ENCODE results near the gene ORC2. TPM values are rescaled to one million over a fixed set of nuclear protein-coding genes. Genes with fewer than 3 reads are reported as not detected.

ORC2 gene
- total RNA-seq, 1 donor from 2014 or later: 63.1 TPM

- intact Hi-C loops (cut with micrococcal nuclease): loop anchor here (10.0 kb wide), 1 partner anchor 494 kb away; no protein-coding TSS in a partner anchor
These were observed 94.4 kb downstream of the ORC2 start for GRCh38 chr2:200869014-200869413.

GRCh38 chr2:200864176-200865034, 99.1 kb downstream of the ORC2 start, which contains the start of gene CLK1:
Gene CLK1, minus strand, starts transcription at chr2:200864658. Its CDS starts 2,796 bp downstream, at chr2:200861862.
- intact Hi-C loops (cut with micrococcal nuclease): loop anchor here (1.0 to 10.0 kb wide), 11 partner anchors 25 to 1403 kb away; partner anchors contain the start of genes HYCC2, MAIP1, NIF3L1 and NOP58
- peak within 1 kb of the TSS; percentile 97 for H3K27ac Mint-ChIP-seq
- DNase-seq (ENCODE audit: low spot score): peak; percentile 92
- H3K27me3 Mint-ChIP-seq (ENCODE audit: insufficient read depth): no peaks in the 10 kb centered on the region
- H3K36me3 Mint-ChIP-seq (ENCODE audit: low read depth): peaks cover 43% of the 10 kb centered on the region
- H3K9me3 Mint-ChIP-seq: no peaks in the 10 kb centered on the region
- H3K4me3 Mint-ChIP-seq: peak within 1 kb of the TSS; percentile 93
- peaks cover 50% of the 10 kb centered on the region for H3K4me1 Mint-ChIP-seq (ENCODE audit: low read depth)

More at GRCh38 chr2:200869014-200869413, 94.4 kb downstream of the ORC2 start:
- H3K9me3 Mint-ChIP-seq: no peaks in the 10 kb centered on the region
- peaks cover 20% of the 10 kb centered on the region for H3K4me1 Mint-ChIP-seq (ENCODE audit: low read depth)
- H3K4me3 Mint-ChIP-seq: peak overlapping the region; percentile 21
- no peaks in the 10 kb centered on the region for H3K27me3 Mint-ChIP-seq (ENCODE audit: insufficient read depth)
- DNase-seq (ENCODE audit: low spot score): no peak
- H3K27ac Mint-ChIP-seq: peak overlapping the region; percentile 34
- peaks cover 23% of the 10 kb centered on the region for H3K36me3 Mint-ChIP-seq (ENCODE audit: low read depth)

GRCh38 chr2:200863782-200864175, 99.7 kb downstream of the ORC2 start:
- intact Hi-C loops (cut with micrococcal nuclease): loop anchor here (1.0 to 10.0 kb wide), 13 partner anchors 26 to 1404 kb away; partner anchors contain the start of genes BZW1, HYCC2, MAIP1 and NIF3L1
- no peaks in the 10 kb centered on the region for H3K27me3 Mint-ChIP-seq (ENCODE audit: insufficient read depth)
- peaks cover 42% of the 10 kb centered on the region for H3K36me3 Mint-ChIP-seq (ENCODE audit: low read depth)
- peak; percentile 24 for DNase-seq (ENCODE audit: low spot score)
- peak overlapping the region; percentile 97 for H3K27ac Mint-ChIP-seq
- H3K4me1 Mint-ChIP-seq (ENCODE audit: low read depth): peaks cover 50% of the 10 kb centered on the region
- no peaks in the 10 kb centered on the region for H3K9me3 Mint-ChIP-seq
- H3K4me3 Mint-ChIP-seq: peak overlapping the region; percentile 93

- no peaks in the 10 kb centered on the region for H3K27me3 Mint-ChIP-seq (ENCODE audit: insufficient read depth)
- peak overlapping the region; percentile 97 for H3K27ac Mint-ChIP-seq
- peaks cover 54% of the 10 kb centered on the region for H3K36me3 Mint-ChIP-seq (ENCODE audit: low read depth)
- peak; percentile 56 for DNase-seq (ENCODE audit: low spot score)
- H3K4me1 Mint-ChIP-seq (ENCODE audit: low read depth): peaks cover 58% of the 10 kb centered on the region
- peak overlapping the region; percentile 93 for H3K4me3 Mint-ChIP-seq
- intact Hi-C loops (cut with micrococcal nuclease): loop anchor here (1.0 to 10.0 kb wide), 8 partner anchors 48 to 1405 kb away; partner anchors contain the start of genes CFLAR, MAIP1, NOP58 and TYW5
- no peaks in the 10 kb centered on the region for H3K9me3 Mint-ChIP-seq
These were observed 100.9 kb downstream of the ORC2 start for GRCh38 chr2:200862532-200863000.

GRCh38 chr2:200861617-200862155, 101.8 kb downstream of the ORC2 start:
- no peaks in the 10 kb centered on the region for H3K9me3 Mint-ChIP-seq
- peak overlapping the region; percentile 97 for H3K27ac Mint-ChIP-seq
- intact Hi-C loops (cut with micrococcal nuclease): loop anchor here (1.0 to 10.0 kb wide), 9 partner anchors 47 to 1406 kb away; partner anchors contain the start of genes CFLAR, MAIP1, NOP58 and ORC2
- H3K4me3 Mint-ChIP-seq: peak overlapping the region; percentile 93
- H3K36me3 Mint-ChIP-seq (ENCODE audit: low read depth): peaks cover 62% of the 10 kb centered on the region
- H3K4me1 Mint-ChIP-seq (ENCODE audit: low read depth): peaks cover 64% of the 10 kb centered on the region
- H3K27me3 Mint-ChIP-seq (ENCODE audit: insufficient read depth): no peaks in the 10 kb centered on the region
- no peak for DNase-seq (ENCODE audit: low spot score)

GRCh38 chr2:200860092-200860795, 103.2 kb downstream of the ORC2 start:
- H3K4me3 Mint-ChIP-seq: peak overlapping the region; percentile 75
- DNase-seq (ENCODE audit: low spot score): no peak
- H3K27ac Mint-ChIP-seq: peak overlapping the region; percentile 84
- peaks cover 67% of the 10 kb centered on the region for H3K36me3 Mint-ChIP-seq (ENCODE audit: low read depth)
- H3K9me3 Mint-ChIP-seq: no peaks in the 10 kb centered on the region
- H3K4me1 Mint-ChIP-seq (ENCODE audit: low read depth): peaks cover 67% of the 10 kb centered on the region
- H3K27me3 Mint-ChIP-seq (ENCODE audit: insufficient read depth): no peaks in the 10 kb centered on the region
- intact Hi-C loops (cut with micrococcal nuclease): loop anchor here (2.0 to 10.0 kb wide), 5 partner anchors 103 to 1407 kb away; partner anchors contain the start of genes MAIP1, NOP58, ORC2 and TYW5

Other genes starting within 250 kb of the ORC2 start
- gene BZW1, start 151.8 kb downstream of the ORC2 start, total RNA-seq: 446 and 447 TPM in 2 replicates
- 91.7 and 99.5 TPM in 2 replicates for gene CLK1, start 99.0 kb downstream of the ORC2 start, total RNA-seq
- gene PPIL3, start 74.6 kb downstream of the ORC2 start, total RNA-seq: 44.2 TPM in 2 replicates
- gene NIF3L1, start 74.3 kb downstream of the ORC2 start, total RNA-seq: 26.6 and 27.3 TPM in 2 replicates
- gene HYCC2, start 108.0 kb upstream of the ORC2 start, total RNA-seq: 26.1 and 29.4 TPM in 2 replicates
- 105 and 121 TPM in 2 replicates for gene NDUFB3, start 108.3 kb upstream of the ORC2 start, total RNA-seq
- gene CFLAR, start 152.5 kb upstream of the ORC2 start, total RNA-seq: 457 and 480 TPM in 2 replicates
- 13.5 and 15.7 TPM in 2 replicates for gene CASP10, start 219.5 kb upstream of the ORC2 start, total RNA-seq